ENCODE results near the gene INPPL1.

GRCh38 chr11:72232260-72233055, 7.9 kb downstream of the INPPL1 start:
- TF ChIP-seq POLR2AphosphoS5 (IDR thresholded peaks at IDR 0.05; ENCODE audit: low read length) = no peak; the same call in 1 of the 2 replicates
- TF ChIP-seq POLR2AphosphoS2 (IDR thresholded peaks at IDR 0.05; ENCODE audit: low read depth, low read length) = no peak
- no peak for TF ChIP-seq CTCF (IDR thresholded peaks at IDR 0.05 in 2 of 3, conservative IDR thresholded peaks at IDR 0.05 in 1 of 3; ENCODE audit: control insufficient read depth in 2 of 3, extremely low read depth in 1 of 3, insufficient read depth in 1 of 3, low read depth in 3 of 3, low read length in 3 of 3)
- no peak for TF ChIP-seq EGR1 (IDR thresholded peaks at IDR 0.05; ENCODE audit: borderline replicate concordance in 1 of 2, low read depth in 2 of 2, low read length in 2 of 2)
- TF ChIP-seq SMC3 (IDR thresholded peaks at IDR 0.05; ENCODE audit: borderline replicate concordance, low read length) = no peak
- TF ChIP-seq, protein P1, sequence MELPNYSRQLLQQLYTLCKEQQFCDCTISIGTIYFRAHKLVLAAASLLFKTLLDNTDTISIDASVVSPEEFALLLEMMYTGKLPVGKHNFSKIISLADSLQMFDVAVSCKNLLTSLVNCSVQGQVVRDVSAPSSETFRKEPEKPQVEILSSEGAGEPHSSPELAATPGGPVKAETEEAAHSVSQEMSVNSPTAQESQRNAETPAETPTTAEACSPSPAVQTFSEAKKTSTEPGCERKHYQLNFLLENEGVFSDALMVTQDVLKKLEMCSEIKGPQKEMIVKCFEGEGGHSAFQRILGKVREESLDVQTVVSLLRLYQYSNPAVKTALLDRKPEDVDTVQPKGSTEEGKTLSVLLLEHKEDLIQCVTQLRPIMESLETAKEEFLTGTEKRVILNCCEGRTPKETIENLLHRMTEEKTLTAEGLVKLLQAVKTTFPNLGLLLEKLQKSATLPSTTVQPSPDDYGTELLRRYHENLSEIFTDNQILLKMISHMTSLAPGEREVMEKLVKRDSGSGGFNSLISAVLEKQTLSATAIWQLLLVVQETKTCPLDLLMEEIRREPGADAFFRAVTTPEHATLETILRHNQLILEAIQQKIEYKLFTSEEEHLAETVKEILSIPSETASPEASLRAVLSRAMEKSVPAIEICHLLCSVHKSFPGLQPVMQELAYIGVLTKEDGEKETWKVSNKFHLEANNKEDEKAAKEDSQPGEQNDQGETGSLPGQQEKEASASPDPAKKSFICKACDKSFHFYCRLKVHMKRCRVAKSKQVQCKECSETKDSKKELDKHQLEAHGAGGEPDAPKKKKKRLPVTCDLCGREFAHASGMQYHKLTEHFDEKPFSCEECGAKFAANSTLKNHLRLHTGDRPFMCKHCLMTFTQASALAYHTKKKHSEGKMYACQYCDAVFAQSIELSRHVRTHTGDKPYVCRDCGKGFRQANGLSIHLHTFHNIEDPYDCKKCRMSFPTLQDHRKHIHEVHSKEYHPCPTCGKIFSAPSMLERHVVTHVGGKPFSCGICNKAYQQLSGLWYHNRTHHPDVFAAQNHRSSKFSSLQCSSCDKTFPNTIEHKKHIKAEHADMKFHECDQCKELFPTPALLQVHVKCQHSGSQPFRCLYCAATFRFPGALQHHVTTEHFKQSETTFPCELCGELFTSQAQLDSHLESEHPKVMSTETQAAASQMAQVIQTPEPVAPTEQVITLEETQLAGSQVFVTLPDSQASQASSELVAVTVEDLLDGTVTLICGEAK (IDR thresholded peaks at IDR 0.05; ENCODE audit: borderline replicate concordance) = no peak
- TF ChIP-seq, protein P2, sequence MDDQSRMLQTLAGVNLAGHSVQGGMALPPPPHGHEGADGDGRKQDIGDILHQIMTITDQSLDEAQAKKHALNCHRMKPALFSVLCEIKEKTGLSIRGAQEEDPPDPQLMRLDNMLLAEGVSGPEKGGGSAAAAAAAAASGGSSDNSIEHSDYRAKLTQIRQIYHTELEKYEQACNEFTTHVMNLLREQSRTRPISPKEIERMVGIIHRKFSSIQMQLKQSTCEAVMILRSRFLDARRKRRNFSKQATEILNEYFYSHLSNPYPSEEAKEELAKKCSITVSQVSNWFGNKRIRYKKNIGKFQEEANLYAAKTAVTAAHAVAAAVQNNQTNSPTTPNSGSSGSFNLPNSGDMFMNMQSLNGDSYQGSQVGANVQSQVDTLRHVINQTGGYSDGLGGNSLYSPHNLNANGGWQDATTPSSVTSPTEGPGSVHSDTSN (IDR thresholded peaks at IDR 0.05; ENCODE audit: insufficient replicate concordance, low read depth, low read length) = no peak
- no peak for TF ChIP-seq CHD1 (IDR thresholded peaks at IDR 0.05; ENCODE audit: low read depth, low read length)
- no peak for TF ChIP-seq CEBPB (IDR thresholded peaks at IDR 0.05; ENCODE audit: borderline replicate concordance in 1 of 2, low read depth in 2 of 2, low read length in 2 of 2)
- TF ChIP-seq BRCA1 (IDR thresholded peaks at IDR 0.05; ENCODE audit: low read depth, low read length) = no peak
- no peak for TF ChIP-seq BHLHE40 (IDR thresholded peaks at IDR 0.05; ENCODE audit: borderline replicate concordance in 1 of 2, low read depth in 2 of 2, low read length in 1 of 2)
- no peak for TF ChIP-seq ELK1 (IDR thresholded peaks at IDR 0.05; ENCODE audit: low read depth, low read length)
- no peak for TF ChIP-seq IRF5 (IDR thresholded peaks at IDR 0.05; ENCODE audit: borderline replicate concordance)
- TF ChIP-seq NR2F1 (conservative IDR thresholded peaks at IDR 0.05) = no peak
